Duodenal mucosa (tissue), 2 donors: ENCODE results near the gene ARMCX2.

ENCODE experiments used
- H3K27ac ChIP-seq: one replicate; pipeline ENCODE4 v1.7.0; 2013; ENCODE audit warnings: low read depth, low read length
- H3K27me3 ChIP-seq, 2 donors: one replicate each; pipeline ENCODE4 v1.7.0; 2013; ENCODE audit warnings: low read length in 2 of 2, control low read depth in 1 of 2; ENCODE audit not compliant: insufficient read depth in 2 of 2, control insufficient read depth in 1 of 2
- H3K36me3 ChIP-seq, 2 donors: one replicate each; pipeline ENCODE4 v1.7.0; 2013; ENCODE audit warnings: low read length in 2 of 2, control low read depth in 1 of 2; ENCODE audit not compliant: insufficient read depth in 2 of 2, control insufficient read depth in 1 of 2
- H3K4me1 ChIP-seq, 2 donors: one replicate each; pipeline ENCODE4 v1.7.0; 2013; ENCODE audit warnings: low read length in 2 of 2, control low read depth in 1 of 2; ENCODE audit not compliant: insufficient read depth in 2 of 2, control insufficient read depth in 1 of 2
- H3K4me3 ChIP-seq, 2 donors: one replicate each; pipeline ENCODE4 v1.7.0; 2013; ENCODE audit warnings: low read length in 2 of 2, low read depth in 1 of 2
- H3K9ac ChIP-seq, 2 donors: one replicate each; pipeline ENCODE4 v1.7.0; 2013; ENCODE audit warnings: low read length in 2 of 2, low read depth in 1 of 2
- H3K9me3 ChIP-seq, 2 donors: one replicate each; pipeline ENCODE4 v1.7.0; 2013; ENCODE audit warnings: low read length in 2 of 2, control low read depth in 1 of 2; ENCODE audit not compliant: control insufficient read depth in 1 of 2

The ARMCX2 gene

DNA sequence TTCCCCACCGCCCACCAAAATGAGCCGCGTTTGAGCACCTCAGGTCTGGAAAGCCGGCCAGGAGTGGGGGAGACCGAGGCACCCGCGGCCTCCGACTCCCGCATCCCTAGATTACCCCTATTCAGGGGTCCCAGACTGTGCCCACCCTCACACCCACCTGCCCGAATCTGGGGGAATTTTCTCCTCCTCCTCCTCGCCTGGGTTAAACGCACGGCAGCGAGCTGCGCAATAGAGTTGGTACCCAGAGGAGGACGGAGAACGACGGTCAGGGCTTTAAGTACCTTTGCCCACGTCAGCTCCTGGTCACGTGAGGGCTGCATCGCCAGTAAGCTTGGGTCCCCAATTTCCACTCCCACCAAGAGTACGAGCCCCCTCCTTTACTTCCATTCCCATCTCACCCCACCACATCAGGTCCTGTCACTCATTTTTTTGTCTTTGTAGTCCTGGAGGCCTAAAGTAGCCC, at the start of gene ARMCX2:
TSS of gene ARMCX2 (minus strand) at position 250 of the 463 bp plus-strand sequence. CDS start 2,262 bp downstream, outside the sequence.
- Histone ChIP-seq H3K9me3 (no peaks in the 10 kb centered on the region), H3K4me1 (peaks cover 0 to 4% of the 10 kb centered on the region in 2 donors), H3K4me3 (peak within 1 kb of the TSS; percentile 73 to 85), H3K27me3 (no peaks in the 10 kb centered on the region), H3K36me3 (no peaks in the 10 kb centered on the region), H3K27ac (peak within 1 kb of the TSS; percentile 5), H3K9ac (peak within 1 kb of the TSS; percentile 49 to 60)

GRCh38 chrX:101709384-101709783, 49.7 kb upstream of the ARMCX2 start:
- H3K4me1 ChIP-seq, result no peaks in the 10 kb centered on the region
- no peaks in the 10 kb centered on the region for H3K9me3 ChIP-seq
- H3K4me3 ChIP-seq, result no peak overlapping the region
- no peak overlapping the region for H3K9ac ChIP-seq
- H3K27ac ChIP-seq, result no peak overlapping the region
- H3K27me3 ChIP-seq, result no peaks in the 10 kb centered on the region
- no peaks in the 10 kb centered on the region for H3K36me3 ChIP-seq

DNA sequence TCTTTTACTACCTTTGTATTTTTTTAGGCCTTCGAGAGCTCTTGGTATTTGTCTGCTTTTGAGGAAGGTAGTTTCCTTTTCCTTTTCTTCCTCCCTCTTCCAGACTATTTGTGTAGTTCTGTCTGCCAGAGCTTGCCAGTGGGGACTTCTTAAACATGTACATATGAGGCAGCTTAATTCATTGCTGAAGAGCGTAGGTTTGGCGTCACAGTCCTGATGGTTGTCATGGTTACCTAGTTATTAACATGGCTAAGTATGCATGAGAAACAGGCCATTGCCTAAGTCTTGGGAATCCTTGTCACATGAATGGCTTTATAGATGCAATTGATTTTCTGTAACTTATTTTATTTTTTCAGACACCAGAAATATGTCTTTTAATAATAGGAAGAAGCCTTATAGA, 48.5 kb upstream of the ARMCX2 start:
- Histone ChIP-seq H3K27me3 (no peaks in the 10 kb centered on the region), H3K9me3 (no peaks in the 10 kb centered on the region), H3K4me3 (no peak overlapping the region), H3K36me3 (no peaks in the 10 kb centered on the region), H3K27ac (no peak overlapping the region), H3K4me1 (no peaks in the 10 kb centered on the region), H3K9ac (no peak overlapping the region)

GRCh38 chrX:101693476-101693875, 33.8 kb upstream of the ARMCX2 start:
- Histone ChIP-seq H3K36me3 (no peaks in the 10 kb centered on the region), H3K4me3 (no peak overlapping the region), H3K27me3 (no peaks in the 10 kb centered on the region), H3K27ac (no peak overlapping the region), H3K9me3 (no peaks in the 10 kb centered on the region), H3K9ac (no peak overlapping the region), H3K4me1 (no peaks in the 10 kb centered on the region)

- Histone ChIP-seq H3K4me3 (no peak overlapping the region), H3K4me1 (no peaks in the 10 kb centered on the region), H3K9me3 (no peaks in the 10 kb centered on the region), H3K9ac (no peak overlapping the region), H3K36me3 (no peaks in the 10 kb centered on the region), H3K27me3 (no peaks in the 10 kb centered on the region), H3K27ac (no peak overlapping the region)
Observed at GRCh38 chrX:101691835-101692234, 32.2 kb upstream of the ARMCX2 start.

DNA sequence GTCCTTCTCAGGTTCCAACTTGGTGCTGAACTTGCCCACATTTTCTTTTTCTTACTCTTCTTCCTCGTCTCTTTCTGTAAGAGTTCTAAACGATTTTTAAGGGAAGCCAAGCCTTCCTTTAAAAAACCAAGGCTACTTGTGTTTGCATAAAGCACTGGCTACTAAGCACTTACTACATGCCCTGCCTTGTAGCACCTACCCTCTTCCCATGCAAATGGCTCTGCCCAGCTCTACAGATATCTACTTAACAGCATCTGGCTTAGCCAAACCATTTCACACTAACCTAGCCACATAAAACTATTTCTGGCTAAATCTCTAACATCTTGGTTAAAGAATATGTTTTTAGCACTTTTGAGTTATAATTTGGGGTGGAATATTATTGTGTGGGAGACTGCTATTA, 26.9 kb upstream of the ARMCX2 start:
- no peaks in the 10 kb centered on the region for H3K36me3 ChIP-seq
- no peak overlapping the region for H3K9ac ChIP-seq
- H3K27me3 ChIP-seq, result no peaks in the 10 kb centered on the region
- no peaks in the 10 kb centered on the region for H3K4me1 ChIP-seq
- H3K27ac ChIP-seq, result no peak overlapping the region
- H3K9me3 ChIP-seq, result no peaks in the 10 kb centered on the region
- H3K4me3 ChIP-seq, result no peak overlapping the region

GRCh38 chrX:101685923-101686322, 26.3 kb upstream of the ARMCX2 start:
- no peaks in the 10 kb centered on the region for H3K27me3 ChIP-seq
- H3K36me3 ChIP-seq, result no peaks in the 10 kb centered on the region
- no peaks in the 10 kb centered on the region for H3K9me3 ChIP-seq
- H3K4me3 ChIP-seq, result no peak overlapping the region
- no peaks in the 10 kb centered on the region for H3K4me1 ChIP-seq
- no peak overlapping the region for H3K27ac ChIP-seq
- H3K9ac ChIP-seq, result no peak overlapping the region

DNA sequence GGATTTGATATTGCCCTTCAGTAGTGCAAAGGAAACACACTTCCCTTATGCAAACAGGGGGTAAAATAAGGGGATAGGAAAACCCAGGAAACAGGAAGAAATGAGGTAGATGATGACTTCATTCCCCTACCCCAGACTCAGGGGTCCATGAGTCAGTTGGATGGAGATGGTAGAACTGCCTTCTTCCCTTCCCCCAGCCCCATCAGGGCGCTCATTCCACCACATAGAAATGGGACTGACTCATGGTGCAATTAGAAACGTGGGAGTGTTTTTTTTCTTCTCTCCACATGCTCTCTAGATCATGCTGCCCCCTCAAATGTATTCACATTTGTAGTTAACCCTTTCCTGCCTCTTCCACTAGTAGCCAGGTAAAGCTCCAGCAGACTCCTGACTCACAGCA, 23.1 kb upstream of the ARMCX2 start:
- Histone ChIP-seq H3K4me3 (no peak overlapping the region), H3K9me3 (no peaks in the 10 kb centered on the region), H3K36me3 (no peaks in the 10 kb centered on the region), H3K9ac (no peak overlapping the region), H3K4me1 (no peaks in the 10 kb centered on the region), H3K27me3 (no peaks in the 10 kb centered on the region), H3K27ac (no peak overlapping the region)

- Histone ChIP-seq H3K27me3 (no peaks in the 10 kb centered on the region), H3K9me3 (no peaks in the 10 kb centered on the region), H3K27ac (no peak overlapping the region), H3K36me3 (no peaks in the 10 kb centered on the region), H3K4me3 (no peak overlapping the region), H3K4me1 (no peaks in the 10 kb centered on the region), H3K9ac (no peak overlapping the region)
Observed at GRCh38 chrX:101677028-101677427, 17.4 kb upstream of the ARMCX2 start.

DNA sequence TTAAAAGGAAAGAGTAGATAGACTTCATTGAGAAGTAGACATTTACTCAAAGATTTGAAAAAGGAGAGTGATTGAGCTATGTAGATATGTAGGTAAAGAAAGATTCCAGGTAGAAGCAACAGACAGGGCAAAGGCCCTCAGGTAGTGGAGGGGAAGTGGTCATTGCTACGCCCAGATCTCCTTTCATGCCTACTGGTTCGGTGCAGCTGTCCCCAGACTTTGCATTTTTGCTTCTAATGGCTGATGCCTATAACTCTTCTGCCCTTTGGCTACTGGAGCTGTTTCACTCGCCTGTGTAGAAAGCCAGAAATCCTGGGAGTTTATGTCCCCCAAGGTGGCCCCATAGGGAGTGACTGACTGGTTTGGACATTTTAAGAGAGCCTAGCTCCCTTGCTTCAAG, 16.9 kb upstream of the ARMCX2 start:
- Histone ChIP-seq H3K27me3 (no peaks in the 10 kb centered on the region), H3K27ac (no peak overlapping the region), H3K36me3 (no peaks in the 10 kb centered on the region), H3K4me3 (no peak overlapping the region), H3K4me1 (no peaks in the 10 kb centered on the region), H3K9me3 (no peaks in the 10 kb centered on the region), H3K9ac (no peak overlapping the region)

DNA sequence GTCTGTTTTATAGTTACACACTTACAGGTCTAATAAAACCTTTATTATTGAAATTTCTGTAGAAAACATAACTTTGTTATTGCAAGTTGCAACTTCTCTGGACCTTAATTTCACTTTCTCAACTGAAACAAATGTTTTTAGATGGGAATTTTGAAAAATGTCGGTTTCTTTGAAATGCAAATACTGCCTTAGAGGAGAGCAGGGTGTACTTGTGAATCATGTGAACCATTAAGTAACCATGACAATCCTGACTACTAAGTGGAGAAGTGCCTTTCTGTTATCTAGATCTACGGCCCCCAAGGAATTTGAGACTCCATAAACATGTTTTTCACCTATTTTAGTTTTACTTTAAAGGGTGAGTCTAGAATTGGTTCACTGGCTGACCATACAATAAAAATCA, 8.5 kb upstream of the ARMCX2 start:
- H3K9ac ChIP-seq, result no peak overlapping the region
- H3K27me3 ChIP-seq, result no peaks in the 10 kb centered on the region
- H3K4me1 ChIP-seq, result no peaks in the 10 kb centered on the region
- H3K9me3 ChIP-seq, result no peaks in the 10 kb centered on the region
- no peak overlapping the region for H3K27ac ChIP-seq
- no peak overlapping the region for H3K4me3 ChIP-seq
- H3K36me3 ChIP-seq, result no peaks in the 10 kb centered on the region
